Activated CD8-positive, alpha-beta memory T cell treated with anti-CD3 and anti-CD28 coated beads, Interleukin-2, amount 10 ng/mL, durations not matched to agents 7 days and 5 days (primary cell): ENCODE measurements around the gene MRPL24. TPM values are rescaled to one million over a fixed set of nuclear protein-coding genes. Genes with fewer than 3 reads are reported as not detected.

Source experiments
- ATAC-seq: fragments of 150-1000 bp; cut with Tn5 transposase; one replicate; pipeline ENCODE4 v1.10.0; 2021; ENCODE audit warnings: moderate library complexity
- CTCF ChIA-PET: fragments of 350-600 bp; sonication (Branson Sonifier 250); formaldehyde crosslinking; loops from one replicate; lab custom pipeline; 2021; ENCODE audit warnings: antibody characterized with exemption; lab: Charles Lee
- DNase-seq: peaks from one replicate; pipeline ENCODE4 v3.0.0-alpha.2; 2020
- H3K27ac Mint-ChIP-seq: one replicate; pipeline ENCODE4 v1.8.0; 2021; ENCODE audit warnings: mild to moderate bottlenecking, mixed read lengths
- H3K27me3 Mint-ChIP-seq: one replicate; pipeline ENCODE4 v1.8.0; 2021; ENCODE audit warnings: mixed read lengths
- H3K36me3 Mint-ChIP-seq: one replicate; pipeline ENCODE4 v1.8.0; 2021; ENCODE audit warnings: mild to moderate bottlenecking, mixed read lengths
- H3K4me1 Mint-ChIP-seq: one replicate; pipeline ENCODE4 v1.8.0; 2021; ENCODE audit warnings: mixed read lengths
- H3K4me3 Mint-ChIP-seq: one replicate; pipeline ENCODE4 v1.8.0; 2021; ENCODE audit warnings: mild to moderate bottlenecking, moderate library complexity, mixed read lengths
- H3K9me3 Mint-ChIP-seq: one replicate; pipeline ENCODE4 v1.8.0; 2022; ENCODE audit warnings: low read depth, mixed read lengths
- total RNA-seq, 2 experiments: library from RNA; stranded (reverse); gene quantifications; one replicate each; pipeline ENCODE4 v1.2.3, GENCODE V29; 2021

MRPL24 gene
- total RNA-seq, 2 experiments from 2014 or later = 60.4 to 80.0 TPM

GRCh38 chr1:156754219-156754618 is 13.3 kb upstream of the MRPL24 start:
- CTCF ChIA-PET = interaction anchor here (1.5 kb wide), 1 partner anchor 14 kb away, joined by 3 read pairs; no protein-coding TSS in a partner anchor
- Mint-ChIP-seq H3K4me1 (peaks cover 26% of the 10 kb centered on the region), H3K27ac (no peak overlapping the region), H3K36me3 (peaks cover 13% of the 10 kb centered on the region), H3K27me3 (no peaks in the 10 kb centered on the region), H3K4me3 (no peak overlapping the region), H3K9me3 (no peaks in the 10 kb centered on the region)
- DNase-seq = no peak
- ATAC-seq = no peak

- Mint-ChIP-seq H3K27ac (peak overlapping the region; percentile 93), H3K9me3 (no peaks in the 10 kb centered on the region), H3K36me3 (peaks cover 14% of the 10 kb centered on the region), H3K4me3 (peak overlapping the region; percentile 98), H3K27me3 (no peaks in the 10 kb centered on the region), H3K4me1 (peaks cover 34% of the 10 kb centered on the region)
- CTCF ChIA-PET = interaction anchor here (1.4 to 4.0 kb wide), 8 partner anchors 11 to 107 kb away, joined by 4 to 71 read pairs (median 12); partner anchors contain the start of genes ISG20L2, METTL25B, MRPL24 and NTRK1
- ATAC-seq (no peak), DNase-seq (no peak)
These were observed 12.1 kb upstream of the MRPL24 start for GRCh38 chr1:156752843-156753482.

GRCh38 chr1:156751757-156752481 is 11.0 kb upstream of the MRPL24 start:
- peak overlapping the region; percentile 98 for H3K4me3 Mint-ChIP-seq
- H3K4me1 Mint-ChIP-seq = peaks cover 43% of the 10 kb centered on the region
- ATAC-seq = peak; percentile 84
- peak; percentile 98 for DNase-seq
- CTCF ChIA-PET = interaction anchor here (0.6 to 4.0 kb wide), 12 partner anchors 11 to 108 kb away, joined by 3 to 71 read pairs (median 6); partner anchors contain the start of genes ISG20L2, METTL25B, MRPL24 and NTRK1
- H3K9me3 Mint-ChIP-seq = no peaks in the 10 kb centered on the region
- no peaks in the 10 kb centered on the region for H3K27me3 Mint-ChIP-seq
- peak overlapping the region; percentile 93 for H3K27ac Mint-ChIP-seq
- H3K36me3 Mint-ChIP-seq = peaks cover 14% of the 10 kb centered on the region

GRCh38 chr1:156751451-156751756 is 10.5 kb upstream of the MRPL24 start, which contains the start of gene HDGF:
Gene HDGF, minus strand, starts transcription at chr1:156751675. Its CDS starts 246 bp downstream, at chr1:156751429.
- CTCF ChIA-PET = interaction anchor here (0.6 to 4.0 kb wide), 8 partner anchors 10 to 109 kb away, joined by 3 to 71 read pairs (median 12); partner anchors contain the start of genes ISG20L2, METTL25B, MRPL24 and NTRK1
- Mint-ChIP-seq H3K27ac (peak within 1 kb of the TSS; percentile 97), H3K4me3 (peak within 1 kb of the TSS; percentile 98), H3K36me3 (peaks cover 16% of the 10 kb centered on the region), H3K27me3 (no peaks in the 10 kb centered on the region), H3K4me1 (peaks cover 48% of the 10 kb centered on the region), H3K9me3 (no peaks in the 10 kb centered on the region)
- no peak for DNase-seq
- ATAC-seq = no peak

- H3K36me3 Mint-ChIP-seq = peaks cover 16% of the 10 kb centered on the region
These were observed 10.0 kb upstream of the MRPL24 start for GRCh38 chr1:156750711-156751450.

GRCh38 chr1:156750191-156750672 is 9.3 kb upstream of the MRPL24 start:
- Mint-ChIP-seq H3K27ac (peak overlapping the region; percentile 97), H3K27me3 (no peaks in the 10 kb centered on the region), H3K9me3 (no peaks in the 10 kb centered on the region), H3K36me3 (peaks cover 20% of the 10 kb centered on the region), H3K4me1 (peaks cover 60% of the 10 kb centered on the region), H3K4me3 (peak overlapping the region; percentile 98)
- ATAC-seq (no peak), DNase-seq (no peak)
- CTCF ChIA-PET = interaction anchor here (1.9 to 4.0 kb wide), 4 partner anchors 9 to 61 kb away, joined by 8 to 71 read pairs (median 30); partner anchors contain the start of genes ISG20L2, METTL25B, MRPL24 and PRCC

More at GRCh38 chr1:156750711-156751450, 10.0 kb upstream of the MRPL24 start:
- no peaks in the 10 kb centered on the region for H3K9me3 Mint-ChIP-seq
- no peaks in the 10 kb centered on the region for H3K27me3 Mint-ChIP-seq
- H3K27ac Mint-ChIP-seq = peak overlapping the region; percentile 97
- peak; percentile 20 for ATAC-seq
- CTCF ChIA-PET = interaction anchor here (0.6 to 4.0 kb wide), 8 partner anchors 10 to 110 kb away, joined by 3 to 71 read pairs (median 12); partner anchors contain the start of genes ISG20L2, METTL25B, MRPL24 and NTRK1
- peak overlapping the region; percentile 98 for H3K4me3 Mint-ChIP-seq
- H3K4me1 Mint-ChIP-seq = peaks cover 53% of the 10 kb centered on the region
- peak; percentile 62 for DNase-seq

- no peaks in the 10 kb centered on the region for H3K27me3 Mint-ChIP-seq
- H3K27ac Mint-ChIP-seq = peak overlapping the region; percentile 97
- peak overlapping the region; percentile 98 for H3K4me3 Mint-ChIP-seq
- no peaks in the 10 kb centered on the region for H3K9me3 Mint-ChIP-seq
- DNase-seq = no peak
- CTCF ChIA-PET = interaction anchor here (1.9 to 4.0 kb wide), 3 partner anchors 8 to 60 kb away, joined by 8 to 71 read pairs (median 37); partner anchors contain the start of genes ISG20L2, METTL25B and MRPL24
- peaks cover 20% of the 10 kb centered on the region for H3K36me3 Mint-ChIP-seq
- peaks cover 63% of the 10 kb centered on the region for H3K4me1 Mint-ChIP-seq
- no peak for ATAC-seq
These were observed 8.7 kb upstream of the MRPL24 start for GRCh38 chr1:156749419-156750118.

- no peaks in the 10 kb centered on the region for H3K27me3 Mint-ChIP-seq
- no peak for DNase-seq
- peaks cover 68% of the 10 kb centered on the region for H3K4me1 Mint-ChIP-seq
- peaks cover 23% of the 10 kb centered on the region for H3K36me3 Mint-ChIP-seq
- H3K9me3 Mint-ChIP-seq = no peaks in the 10 kb centered on the region
- ATAC-seq = no peak
- CTCF ChIA-PET = interaction anchor here (1.1 to 3.3 kb wide), 3 partner anchors 22 to 59 kb away, joined by 3 to 44 read pairs (median 8); partner anchors contain the start of genes ISG20L2 and METTL25B
- peak overlapping the region; percentile 98 for H3K4me3 Mint-ChIP-seq
- peak overlapping the region; percentile 97 for H3K27ac Mint-ChIP-seq
These were observed 8.0 kb upstream of the MRPL24 start for GRCh38 chr1:156748670-156749418.

- CTCF ChIA-PET = interaction anchor here (0.7 to 3.3 kb wide), 9 partner anchors 8 to 87 kb away, joined by 3 to 44 read pairs (median 3); partner anchors contain the start of genes ISG20L2, METTL25B and SH2D2A
- Mint-ChIP-seq H3K36me3 (peaks cover 25% of the 10 kb centered on the region), H3K27ac (peak overlapping the region; percentile 97), H3K4me1 (peaks cover 69% of the 10 kb centered on the region), H3K4me3 (peak overlapping the region; percentile 98), H3K9me3 (no peaks in the 10 kb centered on the region), H3K27me3 (no peaks in the 10 kb centered on the region)
- ATAC-seq (no peak), DNase-seq (no peak)
These were observed 7.1 kb upstream of the MRPL24 start for GRCh38 chr1:156747742-156748669.

- Mint-ChIP-seq H3K27me3 (no peaks in the 10 kb centered on the region), H3K36me3 (peaks cover 33% of the 10 kb centered on the region), H3K9me3 (no peaks in the 10 kb centered on the region), H3K4me3 (peak overlapping the region; percentile 98), H3K4me1 (peaks cover 72% of the 10 kb centered on the region), H3K27ac (peak overlapping the region; percentile 97)
- ATAC-seq (peak; percentile 10), DNase-seq (peak; percentile 71)
- CTCF ChIA-PET = interaction anchor here (0.7 to 3.3 kb wide), 9 partner anchors 9 to 86 kb away, joined by 3 to 44 read pairs (median 3); partner anchors contain the start of genes ISG20L2, METTL25B and SH2D2A
These were observed 6.1 kb upstream of the MRPL24 start for GRCh38 chr1:156746728-156747631.
